ENCODE data around the gene GPC4. TPM values are rescaled to one million over a fixed set of nuclear protein-coding genes. Genes with fewer than 3 reads are reported as not detected.
"Not testable (repeated sequence)": the region's sequence is repeated elsewhere in the genome, so short reads cannot be mapped to it uniquely, and the experiment has no call there.

Gene GPC4
- total RNA-seq, 1 experiment from 2014 or later: 1.4 TPM

DNA sequence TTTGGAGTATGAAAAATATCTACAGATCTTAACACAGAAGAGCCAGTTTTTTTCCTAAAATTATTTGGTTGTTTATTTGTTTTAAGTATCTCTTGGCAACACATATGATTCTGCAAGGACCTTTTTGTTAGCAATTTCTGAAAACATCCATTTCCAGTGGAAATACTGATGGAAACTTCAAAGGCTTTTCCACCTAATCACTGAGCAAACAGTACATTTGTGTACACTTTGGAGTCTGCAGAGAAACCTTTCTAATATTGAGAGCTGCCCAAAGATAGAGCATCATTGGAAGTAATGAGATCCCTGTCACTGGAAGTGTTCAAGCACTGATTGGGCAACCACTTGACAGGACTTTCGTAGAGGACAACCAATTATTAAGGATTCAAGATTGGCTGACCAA is 127.4 kb downstream of the GPC4 start:
- no peaks in the 10 kb centered on the region for H3K36me3 ChIP-seq (ENCODE audit: control insufficient read depth, insufficient read depth, low read length)
- no peaks in the 10 kb centered on the region for H3K4me1 ChIP-seq (ENCODE audit: control insufficient read depth, insufficient read depth, low read length)
- no TSS peak for BruUV-seq (replicated peaks)
- in situ Hi-C loops (cut with HindIII; ENCODE audit: low pct_unique_long_range_greater_than_20kb, low sequenced_read_pairs): no loop called here
- no peak overlapping the region for H3K27ac ChIP-seq (ENCODE audit: low read length)
- no peak for ATAC-seq
- no peak overlapping the region for H3K4me3 ChIP-seq (ENCODE audit: low read depth in 2 of 2, low read length in 2 of 2)
- intact Hi-C loops (cut with micrococcal nuclease; ENCODE audit: unreplicated experiment): no loop called here
- CTCF ChIA-PET: no interaction called here
- POLR2A ChIA-PET: interaction anchor here (0.7 kb wide), 1 partner anchor 502 kb away, joined by 12 read pairs; no protein-coding TSS in a partner anchor
- H3K9me3 ChIP-seq (ENCODE audit: control insufficient read depth, insufficient read depth, low read depth, low read length): no peaks in the 10 kb centered on the region
- TF ChIP-seq POLR2AphosphoS5 (IDR thresholded peaks at IDR 0.05; ENCODE audit: low read depth, low read length) (no peak), TCF7L2 (IDR thresholded peaks at IDR 0.05; ENCODE audit: low read depth, low read length) (no peak), SIN3A (IDR thresholded peaks at IDR 0.05; ENCODE audit: borderline replicate concordance, insufficient read depth, low read depth, low read length) (no peak)
- DNase-seq (ENCODE audit: low read depth, low spot score): no peak
- H3K27me3 ChIP-seq (ENCODE audit: control insufficient read depth, insufficient read depth, low read length): no peaks in the 10 kb centered on the region

DNA sequence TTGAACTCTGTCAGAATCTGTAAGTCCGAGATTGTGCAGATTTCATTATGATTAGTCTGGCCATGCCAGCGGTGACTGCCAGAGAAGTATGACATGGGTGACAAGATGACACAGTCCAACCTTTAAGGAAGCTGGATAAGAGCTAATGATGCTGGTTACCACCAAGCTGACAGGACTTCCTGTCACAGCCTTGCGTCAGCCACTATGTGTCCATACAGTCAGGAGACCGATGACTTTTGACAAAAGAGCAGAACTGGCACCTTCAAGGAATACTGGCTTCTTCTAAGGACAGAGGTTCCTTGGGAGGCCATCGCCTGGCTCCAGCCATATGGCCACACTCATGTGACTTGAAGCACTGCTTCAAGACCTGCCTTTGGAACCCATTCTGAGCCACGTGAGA is 129.9 kb downstream of the GPC4 start:
- no peaks in the 10 kb centered on the region for H3K9me3 ChIP-seq (ENCODE audit: control insufficient read depth, insufficient read depth, low read depth, low read length)
- no peaks in the 10 kb centered on the region for H3K36me3 ChIP-seq (ENCODE audit: control insufficient read depth, insufficient read depth, low read length)
- DNase-seq (ENCODE audit: low read depth, low spot score) (no peak), ATAC-seq (no peak)
- no peak overlapping the region for H3K4me3 ChIP-seq (ENCODE audit: low read depth in 2 of 2, low read length in 2 of 2)
- intact Hi-C loops (cut with micrococcal nuclease; ENCODE audit: unreplicated experiment): no loop called here
- no peaks in the 10 kb centered on the region for H3K4me1 ChIP-seq (ENCODE audit: control insufficient read depth, insufficient read depth, low read length)
- no TSS peak for BruUV-seq (replicated peaks)
- CTCF ChIA-PET: no interaction called here
- no peak overlapping the region for H3K27ac ChIP-seq (ENCODE audit: low read length)
- in situ Hi-C loops (cut with HindIII; ENCODE audit: low pct_unique_long_range_greater_than_20kb, low sequenced_read_pairs): no loop called here
- POLR2A ChIA-PET: no interaction called here
- H3K27me3 ChIP-seq (ENCODE audit: control insufficient read depth, insufficient read depth, low read length): no peaks in the 10 kb centered on the region
- TF ChIP-seq, protein P1, sequence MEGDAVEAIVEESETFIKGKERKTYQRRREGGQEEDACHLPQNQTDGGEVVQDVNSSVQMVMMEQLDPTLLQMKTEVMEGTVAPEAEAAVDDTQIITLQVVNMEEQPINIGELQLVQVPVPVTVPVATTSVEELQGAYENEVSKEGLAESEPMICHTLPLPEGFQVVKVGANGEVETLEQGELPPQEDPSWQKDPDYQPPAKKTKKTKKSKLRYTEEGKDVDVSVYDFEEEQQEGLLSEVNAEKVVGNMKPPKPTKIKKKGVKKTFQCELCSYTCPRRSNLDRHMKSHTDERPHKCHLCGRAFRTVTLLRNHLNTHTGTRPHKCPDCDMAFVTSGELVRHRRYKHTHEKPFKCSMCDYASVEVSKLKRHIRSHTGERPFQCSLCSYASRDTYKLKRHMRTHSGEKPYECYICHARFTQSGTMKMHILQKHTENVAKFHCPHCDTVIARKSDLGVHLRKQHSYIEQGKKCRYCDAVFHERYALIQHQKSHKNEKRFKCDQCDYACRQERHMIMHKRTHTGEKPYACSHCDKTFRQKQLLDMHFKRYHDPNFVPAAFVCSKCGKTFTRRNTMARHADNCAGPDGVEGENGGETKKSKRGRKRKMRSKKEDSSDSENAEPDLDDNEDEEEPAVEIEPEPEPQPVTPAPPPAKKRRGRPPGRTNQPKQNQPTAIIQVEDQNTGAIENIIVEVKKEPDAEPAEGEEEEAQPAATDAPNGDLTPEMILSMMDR (IDR thresholded peaks at IDR 0.05): no peak
- no peak for TF ChIP-seq SIN3A (IDR thresholded peaks at IDR 0.05; ENCODE audit: borderline replicate concordance, insufficient read depth, low read depth, low read length)
- no peak for TF ChIP-seq POLR2AphosphoS5 (IDR thresholded peaks at IDR 0.05; ENCODE audit: low read depth, low read length)
- no peak for TF ChIP-seq TCF7L2 (IDR thresholded peaks at IDR 0.05; ENCODE audit: low read depth, low read length)
- TF ChIP-seq, protein P2, sequence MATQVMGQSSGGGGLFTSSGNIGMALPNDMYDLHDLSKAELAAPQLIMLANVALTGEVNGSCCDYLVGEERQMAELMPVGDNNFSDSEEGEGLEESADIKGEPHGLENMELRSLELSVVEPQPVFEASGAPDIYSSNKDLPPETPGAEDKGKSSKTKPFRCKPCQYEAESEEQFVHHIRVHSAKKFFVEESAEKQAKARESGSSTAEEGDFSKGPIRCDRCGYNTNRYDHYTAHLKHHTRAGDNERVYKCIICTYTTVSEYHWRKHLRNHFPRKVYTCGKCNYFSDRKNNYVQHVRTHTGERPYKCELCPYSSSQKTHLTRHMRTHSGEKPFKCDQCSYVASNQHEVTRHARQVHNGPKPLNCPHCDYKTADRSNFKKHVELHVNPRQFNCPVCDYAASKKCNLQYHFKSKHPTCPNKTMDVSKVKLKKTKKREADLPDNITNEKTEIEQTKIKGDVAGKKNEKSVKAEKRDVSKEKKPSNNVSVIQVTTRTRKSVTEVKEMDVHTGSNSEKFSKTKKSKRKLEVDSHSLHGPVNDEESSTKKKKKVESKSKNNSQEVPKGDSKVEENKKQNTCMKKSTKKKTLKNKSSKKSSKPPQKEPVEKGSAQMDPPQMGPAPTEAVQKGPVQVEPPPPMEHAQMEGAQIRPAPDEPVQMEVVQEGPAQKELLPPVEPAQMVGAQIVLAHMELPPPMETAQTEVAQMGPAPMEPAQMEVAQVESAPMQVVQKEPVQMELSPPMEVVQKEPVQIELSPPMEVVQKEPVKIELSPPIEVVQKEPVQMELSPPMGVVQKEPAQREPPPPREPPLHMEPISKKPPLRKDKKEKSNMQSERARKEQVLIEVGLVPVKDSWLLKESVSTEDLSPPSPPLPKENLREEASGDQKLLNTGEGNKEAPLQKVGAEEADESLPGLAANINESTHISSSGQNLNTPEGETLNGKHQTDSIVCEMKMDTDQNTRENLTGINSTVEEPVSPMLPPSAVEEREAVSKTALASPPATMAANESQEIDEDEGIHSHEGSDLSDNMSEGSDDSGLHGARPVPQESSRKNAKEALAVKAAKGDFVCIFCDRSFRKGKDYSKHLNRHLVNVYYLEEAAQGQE (IDR thresholded peaks at IDR 0.05; ENCODE audit: insufficient read depth in 1 of 2, low read depth in 2 of 2, low read length in 1 of 2): no peak

DNA sequence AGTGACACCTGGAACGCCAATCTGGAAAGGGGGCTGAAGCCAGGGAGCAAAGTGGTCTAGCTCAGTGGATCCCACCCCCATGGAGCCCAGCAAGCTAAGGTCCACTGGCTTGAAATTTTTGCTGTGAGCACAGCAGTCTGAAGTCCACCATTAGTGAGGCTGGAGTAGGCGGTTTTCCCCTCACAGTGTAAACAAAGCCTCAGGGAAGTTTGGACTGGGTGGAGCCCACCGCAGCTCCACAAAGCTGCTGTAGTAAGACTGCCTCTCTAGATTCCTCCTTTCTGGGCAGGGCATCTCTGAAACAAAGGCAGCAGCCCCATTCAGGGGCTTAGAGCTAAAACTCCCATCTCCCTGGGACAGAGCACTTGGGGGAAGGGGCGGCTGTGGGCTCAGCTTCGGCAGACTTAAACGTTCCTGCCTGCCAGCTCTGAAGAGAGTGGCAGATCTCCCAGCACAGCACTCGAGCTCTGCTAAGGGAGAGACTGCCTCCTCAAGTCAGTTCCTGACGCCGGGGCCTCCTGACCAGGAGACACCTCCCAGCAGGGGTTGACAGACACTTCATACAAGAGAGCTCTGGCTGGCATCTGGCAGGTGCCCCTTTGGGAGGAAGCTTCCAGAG is 136.1 kb downstream of the GPC4 start:
- intact Hi-C loops (cut with micrococcal nuclease; ENCODE audit: unreplicated experiment); BruUV-seq (replicated peaks); DNase-seq (ENCODE audit: low read depth, low spot score); in situ Hi-C loops (cut with HindIII; ENCODE audit: low pct_unique_long_range_greater_than_20kb, low sequenced_read_pairs); H3K27ac ChIP-seq (ENCODE audit: low read length); CTCF ChIA-PET; ATAC-seq; H3K36me3 ChIP-seq (ENCODE audit: control insufficient read depth, insufficient read depth, low read length); H3K27me3 ChIP-seq (ENCODE audit: control insufficient read depth, insufficient read depth, low read length); H3K4me1 ChIP-seq (ENCODE audit: control insufficient read depth, insufficient read depth, low read length); H3K9me3 ChIP-seq (ENCODE audit: control insufficient read depth, insufficient read depth, low read depth, low read length); H3K4me3 ChIP-seq (ENCODE audit: low read depth in 2 of 2, low read length in 2 of 2); POLR2A ChIA-PET: not testable (repeated sequence)
